HepG2 (cell line): Measurements from ENCODE around the gene CA7. TPM values are rescaled to one million over a fixed set of nuclear protein-coding genes. Genes with fewer than 3 reads are reported as not detected.

Source experiments
- ATAC-seq: fragments of 200-7000 bp; cut with Tn5 transposase; 3 replicates; pipeline ENCODE4 v1.9.1; 2020; ENCODE audit warnings: mild to moderate bottlenecking, moderate library complexity
- BruUV-seq: library from RNA; stranded (reverse); fragments of 400-500 nt; replicated peaks from 2 replicates; lab custom pipeline; 2021; lab: Mats Ljungman, UMichigan
- CTCF ChIA-PET: fragments of 300-600 bp; formaldehyde crosslinking; extraction: SDS; loops from one replicate; lab custom pipeline; 2021; ENCODE audit warnings: low total read pairs, inconsistent platforms, low intra/inter-chr PET ratio; lab: Yijun Ruan, JAX
- POLR2A ChIA-PET: fragments of 350-600 bp; sonication (Branson Sonifier 250); formaldehyde crosslinking; loops from one replicate; lab custom pipeline; 2020; ENCODE audit warnings: antibody characterized with exemption, inconsistent platforms; lab: Yijun Ruan, JAX
- DNase-seq: peaks from one replicate; pipeline ENCODE4 v3.0.0-alpha.2; 2015; ENCODE audit warnings: low spot score
- FAIRE-seq: peaks from 3 replicates; lab custom pipeline; 2011; peaks lifted over from hg19 to GRCh38; lab: Jason Lieb, UNC
- H2AFZ ChIP-seq: one replicate; pipeline ENCODE4 v1.6.1; 2011; ENCODE audit warnings: low read length, inconsistent platforms
- H3K27ac ChIP-seq: fragments of 300-600 bp; 3 replicates; pipeline ENCODE4 v1.8.0; 2011; ENCODE audit warnings: mixed run types, mild to moderate bottlenecking, mixed read lengths, low read length, inconsistent platforms; ENCODE audit not compliant: insufficient read depth; ENCODE audit errors: extremely low read length
- H3K27me3 ChIP-seq, 2 experiments: fragments of 200-600 bp in 1 of 2; 2 replicates in 1 of 2; 3 replicates in 1 of 2; pipeline versions ENCODE4 v1.6.0 to v1.8.0; 2011; ENCODE audit warnings: low read length in 2 of 2, mild to moderate bottlenecking in 2 of 2, moderate library complexity in 2 of 2, inconsistent platforms in 1 of 2; ENCODE audit not compliant: insufficient read depth in 2 of 2, control insufficient read depth in 1 of 2
- H3K36me3 ChIP-seq, 2 experiments: fragments of 200-600 bp in 1 of 2; replicated peaks in 1 of 2; 2 replicates in 1 of 2; 3 replicates in 1 of 2; pipeline versions ENCODE4 v1.5.1 to v1.8.0; 2011; ENCODE audit warnings: low read length in 2 of 2, inconsistent platforms in 1 of 2; ENCODE audit not compliant: insufficient read depth in 2 of 2, control insufficient read depth in 1 of 2
- H3K4me1 ChIP-seq: 2 replicates; pipeline ENCODE4 v1.5.1; 2012; ENCODE audit warnings: low read length, inconsistent platforms; ENCODE audit not compliant: insufficient read depth
- H3K4me2 ChIP-seq: 2 replicates; pipeline ENCODE4 v1.6.0; 2011; ENCODE audit warnings: low read depth, low read length, inconsistent platforms
- H3K4me3 ChIP-seq, 3 experiments: fragments of 200-600 bp in 1 of 3; sonication (generic), shearing (Covaris generic) in 1 of 3; replicated peaks in 1 of 3; 2 replicates each; pipeline ENCODE4 v1.5.1; 2011 to 2016; ENCODE audit warnings: low read length in 3 of 3, inconsistent platforms in 2 of 3, low read depth in 2 of 3, mild to moderate bottlenecking in 2 of 3, control low read depth in 1 of 3, mixed read lengths in 1 of 3; ENCODE audit not compliant: insufficient read depth in 1 of 3
- H3K79me2 ChIP-seq: one replicate; pipeline ENCODE4 v1.6.1; 2011; ENCODE audit warnings: low read length, inconsistent platforms; ENCODE audit not compliant: insufficient read depth
- H3K9ac ChIP-seq: 2 replicates; pipeline ENCODE4 v1.6.0; 2011; ENCODE audit warnings: mild to moderate bottlenecking, low read depth, low read length, inconsistent platforms; ENCODE audit not compliant: insufficient read depth
- H3K9me3 ChIP-seq: 2 replicates; pipeline ENCODE4 v1.5.1; 2012; ENCODE audit warnings: mild to moderate bottlenecking, low read length
- H4K20me1 ChIP-seq: 2 replicates; pipeline ENCODE4 v1.6.0; 2011; ENCODE audit warnings: inconsistent platforms, mild to moderate bottlenecking, low read length, moderate library complexity; ENCODE audit not compliant: insufficient read depth
- CAMTA2 ChIP-seq: sonication (generic); formaldehyde crosslinking; IDR thresholded peaks from 2 replicates; pipeline ENCODE4 v1.4.0; 2020; ENCODE audit warnings: mild to moderate bottlenecking, missing genetic modification reagents, borderline replicate concordance
- GATAD1 ChIP-seq: IDR thresholded peaks from 2 replicates; pipeline ENCODE4 v1.6.1; 2016; ENCODE audit warnings: missing genetic modification reagents, missing compliant biosample characterization
- TEAD3 ChIP-seq: optimal IDR thresholded peaks from 2 replicates; pipeline ENCODE3; 2016; ENCODE audit warnings: borderline replicate concordance
- TMF1 ChIP-seq: sonication (generic); formaldehyde crosslinking; IDR thresholded peaks from 2 replicates; pipeline ENCODE4 v1.8.1; 2022; ENCODE audit warnings: low read depth, missing genetic modification reagents
- ZBTB39 ChIP-seq: sonication (generic); formaldehyde crosslinking; IDR thresholded peaks from 2 replicates; pipeline ENCODE4 v1.5.0; 2020; ENCODE audit warnings: missing genetic modification reagents
- ZNF20 ChIP-seq: sonication (generic); formaldehyde crosslinking; IDR thresholded peaks from 2 replicates; pipeline ENCODE4 v1.4.0; 2020; ENCODE audit warnings: mild to moderate bottlenecking, moderate library complexity, missing genetic modification reagents
- ZNF281 ChIP-seq: sonication (generic); formaldehyde crosslinking; IDR thresholded peaks from 2 replicates; pipeline ENCODE4 v1.4.0; 2020; ENCODE audit warnings: missing genetic modification reagents, borderline replicate concordance
- WGBS: methylation state at CpG from one replicate; pipeline ENCODE4 v1.1.6; 2017; ENCODE audit warnings: low lambda C conversion rate; 5-methylcytosine and 5-hydroxymethylcytosine counted together
- in situ Hi-C: cut with HindIII; loops from 2 replicates; pipeline ENCODE4 v1.10.0; 2017; ENCODE audit warnings: low pct_unique_long_range_greater_than_20kb; ENCODE audit not compliant: extremely low pct_ligation_motif_present
- intact Hi-C: fragments of 100-400 bp; cut with micrococcal nuclease; formaldehyde crosslinking; loops from one replicate; pipeline ENCODE4 v1.10.0; 2022; ENCODE audit not compliant: unreplicated experiment
- polyA plus RNA-seq, 8 experiments: library from polyadenylated mRNA; depleted of rRNA in 3 of 8; stranded (reverse) in 7 of 8; unstranded in 1 of 8; fragments of >200 nt; fragmentation: Illumina TruSeq in 4 of 8; extraction: Trizol in 4 of 8; gene quantifications; 2 replicates each; pipeline versions ENCODE4 v1.2.1 to v1.2.3, GENCODE V29; 2011 to 2016; ENCODE audit warnings: low read depth in 4 of 8, missing spikeins in 1 of 8, mixed read lengths in 1 of 8; ENCODE audit not compliant: insufficient read depth in 1 of 8
- total RNA-seq, 5 experiments: library from RNA; depleted of rRNA; stranded (reverse); fragments of >200 nt; fragmentation: Illumina TruSeq; extraction: Trizol; gene quantifications; 2 replicates each; pipeline ENCODE4 v1.2.3, GENCODE V29; 2016; ENCODE audit warnings: low read depth in 1 of 5

The CA7 gene
- total and polyA plus RNA-seq, 2 of the 13 experiments (the other 11 are each of a cell fraction or from before 2014, with no cell fraction given): not detected

- TF ChIP-seq ZNF281: no peak
These were observed 42.1 kb downstream of the CA7 start (continued) for GRCh38 chr16:66886321-66886720.

- H3K4me1 ChIP-seq: peaks cover 22% of the 10 kb centered on the region
- in situ Hi-C loops: no loop called here
- ChIA-PET CTCF (no interaction called here), POLR2A (no interaction called here)
- DNase-seq: no peak
- H3K79me2 ChIP-seq: peaks cover 18% of the 10 kb centered on the region
- FAIRE-seq: no peak
- H3K36me3 ChIP-seq: peaks cover 17 to 33% of the 10 kb centered on the region in 2 experiments
- no peaks in the 10 kb centered on the region for H4K20me1 ChIP-seq
- 93% methylated on average over 3 of the region's 3 CpGs for WGBS
- no peak overlapping the region for H3K4me3 ChIP-seq
- H3K4me2 ChIP-seq: no peak overlapping the region
- H2AFZ ChIP-seq: no peak overlapping the region
- no peaks in the 10 kb centered on the region for H3K27me3 ChIP-seq
- intact Hi-C loops: no loop called here
- no peak overlapping the region for H3K27ac ChIP-seq
- TF ChIP-seq TMF1 (CRISPR knock-in tag): no peak
- no peak for TF ChIP-seq ZNF20
- TF ChIP-seq CAMTA2: no peak
- TF ChIP-seq TEAD3 (CRISPR knock-in tag): no peak
- no peak for TF ChIP-seq GATAD1 (CRISPR knock-in tag)
- TF ChIP-seq ZBTB39: no peak
- BruUV-seq: no TSS peak
- no peak for ATAC-seq
- no peak overlapping the region for H3K9ac ChIP-seq
- H3K9me3 ChIP-seq: no peaks in the 10 kb centered on the region
These were observed 42.7 kb downstream of the CA7 start for GRCh38 chr16:66886914-66887313.
